ENCODE measurements around the gene ANGPTL8.

ANGPTL8 gene

GRCh38 chr19:11203194-11204075, 36.0 kb upstream of the ANGPTL8 start:
- DNase-seq (ENCODE audit: low read depth in 3 of 3), result peak in 1 of 3 donors; percentile 16

- no peak for DNase-seq (ENCODE audit: low read depth in 3 of 3)
Observed at GRCh38 chr19:11204076-11204602, 35.3 kb upstream of the ANGPTL8 start.

GRCh38 chr19:11204943-11205349, 34.5 kb upstream of the ANGPTL8 start:
- no peak for DNase-seq (ENCODE audit: low read depth in 3 of 3)

GRCh38 chr19:11205939-11206570, 33.4 kb upstream of the ANGPTL8 start:
- DNase-seq (ENCODE audit: low read depth in 3 of 3), result no peak

- no peak for DNase-seq (ENCODE audit: low read depth in 3 of 3)
Observed at GRCh38 chr19:11208561-11209471, 30.6 kb upstream of the ANGPTL8 start.

- no peak for DNase-seq (ENCODE audit: low read depth in 3 of 3)
Observed at GRCh38 chr19:11209839-11210655, 29.4 kb upstream of the ANGPTL8 start.

- DNase-seq (ENCODE audit: low read depth in 3 of 3), result no peak
Observed at GRCh38 chr19:11210656-11210928, 28.8 kb upstream of the ANGPTL8 start.

GRCh38 chr19:11214387-11214786, 25.0 kb upstream of the ANGPTL8 start:
- DNase-seq (ENCODE audit: low read depth in 3 of 3), result no peak

GRCh38 chr19:11221082-11221598, 18.3 kb upstream of the ANGPTL8 start:
- DNase-seq (ENCODE audit: low read depth in 3 of 3), result no peak

GRCh38 chr19:11223200-11223599, 16.2 kb upstream of the ANGPTL8 start:
- DNase-seq (ENCODE audit: low read depth in 3 of 3), result no peak

GRCh38 chr19:11224429-11224828, 15.0 kb upstream of the ANGPTL8 start:
- no peak for DNase-seq (ENCODE audit: low read depth in 3 of 3)

GRCh38 chr19:11225172-11225571, 14.2 kb upstream of the ANGPTL8 start:
- DNase-seq (ENCODE audit: low read depth in 3 of 3), result no peak

- DNase-seq (ENCODE audit: low read depth in 3 of 3), result no peak
Observed at GRCh38 chr19:11225815-11226214, 13.6 kb upstream of the ANGPTL8 start.

- DNase-seq (ENCODE audit: low read depth in 3 of 3), result no peak
Observed at GRCh38 chr19:11226716-11227166, 12.7 kb upstream of the ANGPTL8 start.

- DNase-seq (ENCODE audit: low read depth in 3 of 3), result peak in 1 of 3 donors; percentile 11
Observed at GRCh38 chr19:11227195-11227886, 12.1 kb upstream of the ANGPTL8 start.

GRCh38 chr19:11230621-11231386, 8.6 kb upstream of the ANGPTL8 start:
- DNase-seq (ENCODE audit: low read depth in 3 of 3), result no peak

- DNase-seq (ENCODE audit: low read depth in 3 of 3), result no peak
Observed at GRCh38 chr19:11232555-11232954, 6.9 kb upstream of the ANGPTL8 start.

GRCh38 chr19:11233073-11233472, 6.3 kb upstream of the ANGPTL8 start:
- no peak for DNase-seq (ENCODE audit: low read depth in 3 of 3)

GRCh38 chr19:11234486-11235075, 4.8 kb upstream of the ANGPTL8 start:
- DNase-seq (ENCODE audit: low read depth in 3 of 3), result no peak

Measured in stimulated activated CD4-positive, alpha-beta T cell treated with anti-CD3 and anti-CD28 coated beads, TNF-alpha, amount 100 ng/mL, for 48 hours (primary cell).